K562 (cell line): ENCODE data around the gene TP53TG5. TPM values are rescaled to one million over a fixed set of nuclear protein-coding genes. Genes with fewer than 3 reads are reported as not detected.
A peak's percentile ranks its signal among the peaks of the same experiment; 100 is the strongest.

Experiments used
- C11orf30 ChIP-seq: fragments of 450-650 bp; IDR thresholded peaks from 2 replicates; pipeline ENCODE4 v1.6.1; 2016; ENCODE audit warnings: low read depth, mild to moderate bottlenecking
- CSDE1 ChIP-seq, 2 experiments: fragments of 450-650 bp; IDR thresholded peaks; 2 replicates each; pipeline ENCODE4 v1.6.1; 2016; ENCODE audit warnings: mild to moderate bottlenecking in 1 of 2
- CXXC5 ChIP-seq: fragments of 250-450 bp; sonication (Bioruptor Pico); IDR thresholded peaks from 2 replicates; pipeline ENCODE4 v1.8.0; 2022; ENCODE audit warnings: inconsistent platforms, mild to moderate bottlenecking, moderate library complexity
- DNMT1 ChIP-seq: fragments of 450-650 bp; IDR thresholded peaks from 2 replicates; pipeline ENCODE4 v1.6.1; 2016; ENCODE audit warnings: antibody characterized with exemption, mild to moderate bottlenecking
- EGR1 ChIP-seq: fragments of 450-650 bp; conservative IDR thresholded peaks from 2 replicates; pipeline ENCODE4 v1.6.1; 2017; ENCODE audit warnings: mild to moderate bottlenecking
- ELF2 ChIP-seq: fragments of 250-450 bp; sonication (Bioruptor Pico); IDR thresholded peaks from 2 replicates; pipeline ENCODE4 v1.5.0; 2021; ENCODE audit warnings: mild to moderate bottlenecking
- KDM2B ChIP-seq: fragments of 250-450 bp; sonication (Bioruptor Pico); IDR thresholded peaks from 2 replicates; pipeline ENCODE4 v1.8.0; 2021; ENCODE audit warnings: mild to moderate bottlenecking, moderate library complexity
- MECOM ChIP-seq: fragments of 250-450 bp; sonication (Bioruptor Pico); IDR thresholded peaks from 2 replicates; pipeline ENCODE4 v1.8.0; 2022; ENCODE audit warnings: inconsistent platforms
- MXI1 ChIP-seq: IDR thresholded peaks from 2 replicates; pipeline ENCODE4 v1.6.1; 2011; ENCODE audit warnings: low read depth, mild to moderate bottlenecking, improper control_type of control experiment, low read length
- NR2C1 ChIP-seq, 2 experiments: fragments of 450-650 bp; IDR thresholded peaks; 2 replicates each; pipeline ENCODE4 v1.6.1; 2017; ENCODE audit warnings: mild to moderate bottlenecking in 2 of 2, antibody characterized with exemption in 1 of 2, inconsistent platforms in 1 of 2, missing compliant biosample characterization in 1 of 2, missing genetic modification characterization in 1 of 2
- POLR2AphosphoS5 ChIP-seq: IDR thresholded peaks from 2 replicates; pipeline ENCODE4 v1.6.1; 2011; ENCODE audit warnings: mild to moderate bottlenecking, low read depth, low read length, moderate library complexity; ENCODE audit not compliant: control insufficient read depth, insufficient read depth
- RAD51 ChIP-seq: fragments of 450-650 bp; IDR thresholded peaks from 2 replicates; pipeline ENCODE4 v1.7.1; 2016; ENCODE audit warnings: low read depth, mild to moderate bottlenecking, borderline replicate concordance
- SAP30 ChIP-seq: fragments of 200-600 bp; sonication (generic); IDR thresholded peaks from 2 replicates; pipeline ENCODE4 v1.6.1; 2012; ENCODE audit warnings: borderline replicate concordance, low read depth, mild to moderate bottlenecking, moderate library complexity, low read length, control low read depth, inconsistent platforms; ENCODE audit not compliant: insufficient read depth, poor library complexity, severe bottlenecking
- SMAD4 ChIP-seq: fragments of 250-450 bp; sonication (Bioruptor Pico); conservative IDR thresholded peaks from 2 replicates; pipeline ENCODE4 v1.8.0; 2021; ENCODE audit warnings: inconsistent platforms, mild to moderate bottlenecking, moderate library complexity
- STAG1 ChIP-seq: sonication (generic); formaldehyde crosslinking; IDR thresholded peaks from 2 replicates; pipeline ENCODE4 v1.5.0; 2020; ENCODE audit warnings: missing genetic modification reagents, borderline replicate concordance
- TAL1 ChIP-seq: fragments of 450-650 bp; IDR thresholded peaks from 2 replicates; pipeline ENCODE4 v1.6.1; 2016; ENCODE audit warnings: mild to moderate bottlenecking
- THAP7 ChIP-seq: fragments of 250-450 bp; sonication (Bioruptor Pico); IDR thresholded peaks from 2 replicates; pipeline ENCODE4 v1.5.0; 2021
- WHSC1 ChIP-seq: IDR thresholded peaks from one replicate; pipeline ENCODE4 v1.6.1; 2012; ENCODE audit warnings: low read length, control low read depth, inconsistent platforms
- XRCC5 ChIP-seq: fragments of 200-400 bp; formaldehyde crosslinking; IDR thresholded peaks from 2 replicates; pipeline ENCODE4 v1.6.1; 2017; ENCODE audit warnings: low read depth, mild to moderate bottlenecking, low read length
- ZNF12 ChIP-seq: sonication (generic); formaldehyde crosslinking; IDR thresholded peaks from 2 replicates; pipeline ENCODE4 v1.4.0; 2020; ENCODE audit warnings: mild to moderate bottlenecking, missing genetic modification reagents
- ZNF217 ChIP-seq: sonication (generic); formaldehyde crosslinking; IDR thresholded peaks from 2 replicates; pipeline ENCODE4 v1.8.0; 2022; ENCODE audit warnings: mild to moderate bottlenecking, missing genetic modification reagents
- ZNF431 ChIP-seq: sonication (generic); formaldehyde crosslinking; IDR thresholded peaks from 2 replicates; pipeline ENCODE4 v1.8.0; 2022; ENCODE audit warnings: mild to moderate bottlenecking, missing genetic modification reagents
- ZNF584 ChIP-seq: fragments of 200-800 bp; sonication (Bioruptor generic); IDR thresholded peaks from 2 replicates; pipeline ENCODE4 v1.6.1; 2016; ENCODE audit warnings: low read depth, mild to moderate bottlenecking, missing genetic modification characterization, missing compliant biosample characterization
- ZSCAN29 ChIP-seq: fragments of 450-650 bp; IDR thresholded peaks from 2 replicates; pipeline ENCODE4 v1.6.1; 2017
- polyA plus RNA-seq, 8 experiments: library from polyadenylated mRNA; depleted of rRNA in 4 of 8; stranded (reverse) in 5 of 8; unstranded in 3 of 8; fragments of >200 nt; fragmentation: Nextera tagmentation in 2 of 8; fragmentation: Illumina TruSeq in 1 of 8; extraction: Ambion mirVana in 2 of 8; extraction: Trizol in 1 of 8; gene quantifications; 2 replicates each; pipeline versions ENCODE4 v1.2.1 to v1.2.3, GENCODE V29; 2011 to 2014; ENCODE audit warnings: inconsistent platforms in 1 of 8, missing spikeins in 1 of 8
- total RNA-seq, 7 experiments: library from RNA; depleted of rRNA in 6 of 7; stranded (reverse); fragments of >200 nt in 6 of 7; fragmentation: Illumina TruSeq in 2 of 7; extraction: Trizol in 2 of 7; gene quantifications; 2 replicates each; pipeline versions ENCODE4 v1.2.1 to v1.2.3, GENCODE V29; 2011 to 2021; ENCODE audit warnings: low replicate concordance in 1 of 7
- TF ChIP-seq, protein P1 (sequence below): sonication (generic); formaldehyde crosslinking; IDR thresholded peaks from 2 replicates; pipeline ENCODE4 v1.8.1; 2022; ENCODE audit warnings: missing genetic modification reagents
- TF ChIP-seq, protein P2 (sequence below), 2 experiments: IDR thresholded peaks; 2 replicates each; pipeline ENCODE4 v1.6.1; 2012; ENCODE audit warnings: improper control_type of control experiment in 2 of 2, low read depth in 2 of 2, low read length in 2 of 2, borderline replicate concordance in 1 of 2

The TP53TG5 gene
- total and polyA plus RNA-seq, 9 of the 15 experiments (the other 6 are each of a cell fraction or from before 2014, with no cell fraction given), result 0.04 to 0.05 (median 0.04) TPM; not detected in 6

- peak; percentile 97 for TF ChIP-seq SAP30
- TF ChIP-seq C11orf30, result peak; percentile 99
- no peak for TF ChIP-seq ZNF12
- peak; percentile 59; the same call in 1 of the 2 replicates for TF ChIP-seq MXI1
- TF ChIP-seq DNMT1, result no peak
- TF ChIP-seq KDM2B (CRISPR knock-in tag), result no peak
- no peak for TF ChIP-seq SMAD4 (CRISPR knock-in tag)
- no peak for TF ChIP-seq STAG1 (CRISPR knock-in tag)
- no peak for TF ChIP-seq MECOM (CRISPR knock-in tag)
- TF ChIP-seq WHSC1, result no peak
- TF ChIP-seq ZNF431 (CRISPR knock-in tag), result no peak
- TF ChIP-seq, protein P1, sequence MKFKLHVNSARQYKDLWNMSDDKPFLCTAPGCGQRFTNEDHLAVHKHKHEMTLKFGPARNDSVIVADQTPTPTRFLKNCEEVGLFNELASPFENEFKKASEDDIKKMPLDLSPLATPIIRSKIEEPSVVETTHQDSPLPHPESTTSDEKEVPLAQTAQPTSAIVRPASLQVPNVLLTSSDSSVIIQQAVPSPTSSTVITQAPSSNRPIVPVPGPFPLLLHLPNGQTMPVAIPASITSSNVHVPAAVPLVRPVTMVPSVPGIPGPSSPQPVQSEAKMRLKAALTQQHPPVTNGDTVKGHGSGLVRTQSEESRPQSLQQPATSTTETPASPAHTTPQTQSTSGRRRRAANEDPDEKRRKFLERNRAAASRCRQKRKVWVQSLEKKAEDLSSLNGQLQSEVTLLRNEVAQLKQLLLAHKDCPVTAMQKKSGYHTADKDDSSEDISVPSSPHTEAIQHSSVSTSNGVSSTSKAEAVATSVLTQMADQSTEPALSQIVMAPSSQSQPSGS (CRISPR knock-in tag), result no peak
- TF ChIP-seq ELF2 (CRISPR knock-in tag), result peak; percentile 97
- no peak for TF ChIP-seq NR2C1 (IDR thresholded peaks at IDR 0.05)
- TF ChIP-seq NR2C1 (tag; IDR thresholded peaks at IDR 0.05), result 0 out of 2 replicates have a peak, but pooled peaks have one; percentile 7
- 0 out of 2 replicates have a peak, but pooled peaks have one; percentile 7 for TF ChIP-seq EGR1
- TF ChIP-seq ZSCAN29, result no peak
- no peak for TF ChIP-seq TAL1
- no peak for TF ChIP-seq THAP7 (CRISPR knock-in tag)
- TF ChIP-seq, protein P2, sequence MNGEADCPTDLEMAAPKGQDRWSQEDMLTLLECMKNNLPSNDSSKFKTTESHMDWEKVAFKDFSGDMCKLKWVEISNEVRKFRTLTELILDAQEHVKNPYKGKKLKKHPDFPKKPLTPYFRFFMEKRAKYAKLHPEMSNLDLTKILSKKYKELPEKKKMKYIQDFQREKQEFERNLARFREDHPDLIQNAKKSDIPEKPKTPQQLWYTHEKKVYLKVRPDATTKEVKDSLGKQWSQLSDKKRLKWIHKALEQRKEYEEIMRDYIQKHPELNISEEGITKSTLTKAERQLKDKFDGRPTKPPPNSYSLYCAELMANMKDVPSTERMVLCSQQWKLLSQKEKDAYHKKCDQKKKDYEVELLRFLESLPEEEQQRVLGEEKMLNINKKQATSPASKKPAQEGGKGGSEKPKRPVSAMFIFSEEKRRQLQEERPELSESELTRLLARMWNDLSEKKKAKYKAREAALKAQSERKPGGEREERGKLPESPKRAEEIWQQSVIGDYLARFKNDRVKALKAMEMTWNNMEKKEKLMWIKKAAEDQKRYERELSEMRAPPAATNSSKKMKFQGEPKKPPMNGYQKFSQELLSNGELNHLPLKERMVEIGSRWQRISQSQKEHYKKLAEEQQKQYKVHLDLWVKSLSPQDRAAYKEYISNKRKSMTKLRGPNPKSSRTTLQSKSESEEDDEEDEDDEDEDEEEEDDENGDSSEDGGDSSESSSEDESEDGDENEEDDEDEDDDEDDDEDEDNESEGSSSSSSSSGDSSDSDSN (IDR thresholded peaks at IDR 0.05; ENCODE audit: borderline replicate concordance in 1 of 2, low read depth in 2 of 2, low read length in 2 of 2), result no peak
- TF ChIP-seq ZNF217 (CRISPR knock-in tag), result no peak
- TF ChIP-seq CSDE1 (IDR thresholded peaks at IDR 0.05), result peak in 1 of 2 experiments; percentile 69; a peak in 2 of 4 replicates
- peak; percentile 73 for TF ChIP-seq CXXC5 (CRISPR knock-in tag)
- no peak for TF ChIP-seq RAD51
- no peak for TF ChIP-seq XRCC5
- TF ChIP-seq ZNF584 (CRISPR knock-in tag), result no peak
- peak; percentile 80 for TF ChIP-seq POLR2AphosphoS5
Observed at GRCh38 chr20:45415822-45416637, 37.9 kb upstream of the TP53TG5 start, which contains the start of gene PIGT (continued).
